SK-N-SH treated with all-trans-retinoic acid at 6 μM for 48 hours (cell line): ENCODE data around the gene PPP1R7.

Experiments used
- ATAC-seq: fragments of 200-7000 bp; cut with Tn5 transposase; 3 replicates; pipeline ENCODE4 v1.9.1; 2020; ENCODE audit warnings: mild to moderate bottlenecking, moderate library complexity
- ARNTL ChIP-seq: fragments of 450-650 bp; formaldehyde crosslinking; IDR thresholded peaks from 2 replicates; pipeline ENCODE4 v1.5.0; 2020; ENCODE audit warnings: low read depth, mild to moderate bottlenecking, moderate library complexity, borderline replicate concordance
- BACH2 ChIP-seq: fragments of 250-450 bp; sonication (Bioruptor Pico); IDR thresholded peaks from 2 replicates; pipeline ENCODE4 v1.9.0; 2021; ENCODE audit warnings: mild to moderate bottlenecking, borderline replicate concordance
- ESRRG ChIP-seq: fragments of 250-450 bp; sonication (Bioruptor Pico); IDR thresholded peaks from 2 replicates; pipeline ENCODE4 v1.6.1; 2021; ENCODE audit warnings: mild to moderate bottlenecking
- ISL1 ChIP-seq: fragments of 250-450 bp; sonication (Bioruptor Pico); IDR thresholded peaks from 2 replicates; pipeline ENCODE4 v2.1.2; 2022; ENCODE audit warnings: mild to moderate bottlenecking, moderate library complexity
- OSR1 ChIP-seq: fragments of 250-450 bp; sonication (Bioruptor Pico); IDR thresholded peaks from 2 replicates; pipeline ENCODE4 v1.8.0; 2022; ENCODE audit warnings: moderate library complexity, mild to moderate bottlenecking, inconsistent platforms
- POU6F1 ChIP-seq: fragments of 250-450 bp; sonication (Bioruptor Pico); IDR thresholded peaks from 2 replicates; pipeline ENCODE4 v1.8.0; 2021; ENCODE audit warnings: low read depth, mild to moderate bottlenecking, moderate library complexity, borderline replicate concordance
- PPARA ChIP-seq: fragments of 250-450 bp; sonication (Bioruptor Pico); IDR thresholded peaks from 2 replicates; pipeline ENCODE4 v1.5.0; 2020; ENCODE audit warnings: mild to moderate bottlenecking, borderline replicate concordance
- RARB ChIP-seq: fragments of 250-450 bp; sonication (Bioruptor Pico); IDR thresholded peaks from 2 replicates; pipeline ENCODE4 v1.8.0; 2021; ENCODE audit warnings: mild to moderate bottlenecking, moderate library complexity
- TCF4 ChIP-seq: fragments of 250-450 bp; sonication (Bioruptor Pico); IDR thresholded peaks from 2 replicates; pipeline ENCODE4 v1.8.0; 2021; ENCODE audit warnings: mild to moderate bottlenecking, moderate library complexity, borderline replicate concordance
- TOX ChIP-seq: fragments of 250-450 bp; sonication (Bioruptor Pico); IDR thresholded peaks from 2 replicates; pipeline ENCODE4 v1.8.0; 2021; ENCODE audit warnings: mild to moderate bottlenecking, moderate library complexity, borderline replicate concordance
- ZFP3 ChIP-seq: fragments of 250-450 bp; sonication (Bioruptor Pico); IDR thresholded peaks from 2 replicates; pipeline ENCODE4 v1.5.0; 2020; ENCODE audit warnings: mild to moderate bottlenecking, moderate library complexity
- ZNF565 ChIP-seq: fragments of 450-650 bp; formaldehyde crosslinking; conservative IDR thresholded peaks from 2 replicates; pipeline ENCODE4 v1.5.0; 2020; ENCODE audit warnings: low read depth, mild to moderate bottlenecking, moderate library complexity
- ZNF70 ChIP-seq: fragments of 450-650 bp; formaldehyde crosslinking; IDR thresholded peaks from 2 replicates; pipeline ENCODE4 v1.5.0; 2020; ENCODE audit warnings: mild to moderate bottlenecking, moderate library complexity
- ZNF8 ChIP-seq: fragments of 450-650 bp; formaldehyde crosslinking; IDR thresholded peaks from 2 replicates; pipeline ENCODE4 v1.5.0; 2020; ENCODE audit warnings: mild to moderate bottlenecking, moderate library complexity
- TF ChIP-seq, protein P1 (sequence below): fragments of 250-450 bp; sonication (Bioruptor Pico); IDR thresholded peaks from 2 replicates; pipeline ENCODE4 v1.5.1; 2021; ENCODE audit warnings: mild to moderate bottlenecking, moderate library complexity
- TF ChIP-seq, protein P2 (sequence below): fragments of 250-450 bp; sonication (Bioruptor Pico); IDR thresholded peaks from 2 replicates; pipeline ENCODE4 v1.8.0; 2020; ENCODE audit warnings: mild to moderate bottlenecking, moderate library complexity, borderline replicate concordance
- TF ChIP-seq, protein P3 (sequence below): fragments of 250-450 bp; sonication (Bioruptor Pico); IDR thresholded peaks from 2 replicates; pipeline ENCODE4 v1.5.1; 2020; ENCODE audit warnings: low read depth, mild to moderate bottlenecking, moderate library complexity
- TF ChIP-seq, protein P4 (sequence below): fragments of 250-450 bp; sonication (Bioruptor Pico); IDR thresholded peaks from 2 replicates; pipeline ENCODE4 v1.5.0; 2020; ENCODE audit warnings: mild to moderate bottlenecking, moderate library complexity

Gene PPP1R7

GRCh38 chr2:241190291-241190981, 40.2 kb downstream of the PPP1R7 start:
- peak; percentile 20; the same call in 2 of the 3 replicates for ATAC-seq
- TF ChIP-seq ARNTL (CRISPR knock-in tag) = no peak
- TF ChIP-seq, protein P1, sequence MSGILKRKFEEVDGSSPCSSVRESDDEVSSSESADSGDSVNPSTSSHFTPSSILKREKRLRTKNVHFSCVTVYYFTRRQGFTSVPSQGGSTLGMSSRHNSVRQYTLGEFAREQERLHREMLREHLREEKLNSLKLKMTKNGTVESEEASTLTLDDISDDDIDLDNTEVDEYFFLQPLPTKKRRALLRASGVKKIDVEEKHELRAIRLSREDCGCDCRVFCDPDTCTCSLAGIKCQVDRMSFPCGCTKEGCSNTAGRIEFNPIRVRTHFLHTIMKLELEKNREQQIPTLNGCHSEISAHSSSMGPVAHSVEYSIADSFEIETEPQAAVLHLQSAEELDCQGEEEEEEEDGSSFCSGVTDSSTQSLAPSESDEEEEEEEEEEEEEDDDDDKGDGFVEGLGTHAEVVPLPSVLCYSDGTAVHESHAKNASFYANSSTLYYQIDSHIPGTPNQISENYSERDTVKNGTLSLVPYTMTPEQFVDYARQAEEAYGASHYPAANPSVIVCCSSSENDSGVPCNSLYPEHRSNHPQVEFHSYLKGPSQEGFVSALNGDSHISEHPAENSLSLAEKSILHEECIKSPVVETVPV (CRISPR knock-in tag) = no peak
- no peak for TF ChIP-seq TCF4 (CRISPR knock-in tag)
- TF ChIP-seq, protein P2, sequence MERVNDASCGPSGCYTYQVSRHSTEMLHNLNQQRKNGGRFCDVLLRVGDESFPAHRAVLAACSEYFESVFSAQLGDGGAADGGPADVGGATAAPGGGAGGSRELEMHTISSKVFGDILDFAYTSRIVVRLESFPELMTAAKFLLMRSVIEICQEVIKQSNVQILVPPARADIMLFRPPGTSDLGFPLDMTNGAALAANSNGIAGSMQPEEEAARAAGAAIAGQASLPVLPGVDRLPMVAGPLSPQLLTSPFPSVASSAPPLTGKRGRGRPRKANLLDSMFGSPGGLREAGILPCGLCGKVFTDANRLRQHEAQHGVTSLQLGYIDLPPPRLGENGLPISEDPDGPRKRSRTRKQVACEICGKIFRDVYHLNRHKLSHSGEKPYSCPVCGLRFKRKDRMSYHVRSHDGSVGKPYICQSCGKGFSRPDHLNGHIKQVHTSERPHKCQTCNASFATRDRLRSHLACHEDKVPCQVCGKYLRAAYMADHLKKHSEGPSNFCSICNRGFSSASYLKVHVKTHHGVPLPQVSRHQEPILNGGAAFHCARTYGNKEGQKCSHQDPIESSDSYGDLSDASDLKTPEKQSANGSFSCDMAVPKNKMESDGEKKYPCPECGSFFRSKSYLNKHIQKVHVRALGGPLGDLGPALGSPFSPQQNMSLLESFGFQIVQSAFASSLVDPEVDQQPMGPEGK (CRISPR knock-in tag) = no peak
- no peak for TF ChIP-seq ZNF70 (CRISPR knock-in tag)
- TF ChIP-seq, all 23 proteins: peak for 0

GRCh38 chr2:241191081-241191480, 40.8 kb downstream of the PPP1R7 start:
- ATAC-seq = no peak
- TF ChIP-seq ZNF70 (CRISPR knock-in tag) (no peak), ARNTL (CRISPR knock-in tag) (no peak), ESRRG (CRISPR knock-in tag) (no peak), POU6F1 (CRISPR knock-in tag) (no peak), TCF4 (CRISPR knock-in tag) (no peak), OSR1 (CRISPR knock-in tag) (no peak), ZNF565 (CRISPR knock-in tag) (no peak), ZNF8 (CRISPR knock-in tag) (no peak)
- TF ChIP-seq, all 23 proteins: peak for 0

DNA sequence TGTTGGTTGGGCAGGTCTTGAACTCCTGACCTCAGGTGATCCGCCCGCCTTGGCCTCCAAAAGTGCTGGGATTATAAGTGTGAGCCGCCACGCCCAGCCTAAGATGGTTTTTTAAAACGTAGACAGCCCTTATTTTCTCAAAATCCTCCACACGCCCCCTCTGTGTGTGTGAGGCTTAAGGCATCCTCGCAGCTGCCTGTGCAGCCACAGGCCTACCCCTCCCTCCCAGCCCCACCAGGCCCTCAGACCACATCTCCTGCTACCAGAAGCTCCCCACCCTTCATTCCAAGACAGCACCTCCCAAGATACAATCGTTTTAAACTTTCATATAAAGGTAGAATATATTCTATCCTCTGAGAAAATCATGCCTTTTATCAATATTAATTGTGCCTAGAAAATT, 43.0 kb downstream of the PPP1R7 start:
- no peak for TF ChIP-seq BACH2
- TF ChIP-seq, protein P1 (CRISPR knock-in tag) = no peak
- no peak for TF ChIP-seq TCF4 (CRISPR knock-in tag)
- TF ChIP-seq ZNF8 (CRISPR knock-in tag) = no peak
- TF ChIP-seq, protein P2 (CRISPR knock-in tag) = no peak
- TF ChIP-seq ARNTL (CRISPR knock-in tag) = no peak
- TF ChIP-seq TOX (CRISPR knock-in tag) = no peak
- TF ChIP-seq, protein P3, sequence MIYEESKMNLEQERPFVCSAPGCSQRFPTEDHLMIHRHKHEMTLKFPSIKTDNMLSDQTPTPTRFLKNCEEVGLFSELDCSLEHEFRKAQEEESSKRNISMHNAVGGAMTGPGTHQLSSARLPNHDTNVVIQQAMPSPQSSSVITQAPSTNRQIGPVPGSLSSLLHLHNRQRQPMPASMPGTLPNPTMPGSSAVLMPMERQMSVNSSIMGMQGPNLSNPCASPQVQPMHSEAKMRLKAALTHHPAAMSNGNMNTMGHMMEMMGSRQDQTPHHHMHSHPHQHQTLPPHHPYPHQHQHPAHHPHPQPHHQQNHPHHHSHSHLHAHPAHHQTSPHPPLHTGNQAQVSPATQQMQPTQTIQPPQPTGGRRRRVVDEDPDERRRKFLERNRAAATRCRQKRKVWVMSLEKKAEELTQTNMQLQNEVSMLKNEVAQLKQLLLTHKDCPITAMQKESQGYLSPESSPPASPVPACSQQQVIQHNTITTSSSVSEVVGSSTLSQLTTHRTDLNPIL (CRISPR knock-in tag) = no peak
- TF ChIP-seq ISL1 (CRISPR knock-in tag) = no peak
- no peak for TF ChIP-seq ZNF565 (CRISPR knock-in tag)
- TF ChIP-seq RARB (CRISPR knock-in tag) = no peak
- TF ChIP-seq PPARA (CRISPR knock-in tag) = no peak
- TF ChIP-seq ZFP3 (CRISPR knock-in tag) = no peak
- TF ChIP-seq, protein P4, sequence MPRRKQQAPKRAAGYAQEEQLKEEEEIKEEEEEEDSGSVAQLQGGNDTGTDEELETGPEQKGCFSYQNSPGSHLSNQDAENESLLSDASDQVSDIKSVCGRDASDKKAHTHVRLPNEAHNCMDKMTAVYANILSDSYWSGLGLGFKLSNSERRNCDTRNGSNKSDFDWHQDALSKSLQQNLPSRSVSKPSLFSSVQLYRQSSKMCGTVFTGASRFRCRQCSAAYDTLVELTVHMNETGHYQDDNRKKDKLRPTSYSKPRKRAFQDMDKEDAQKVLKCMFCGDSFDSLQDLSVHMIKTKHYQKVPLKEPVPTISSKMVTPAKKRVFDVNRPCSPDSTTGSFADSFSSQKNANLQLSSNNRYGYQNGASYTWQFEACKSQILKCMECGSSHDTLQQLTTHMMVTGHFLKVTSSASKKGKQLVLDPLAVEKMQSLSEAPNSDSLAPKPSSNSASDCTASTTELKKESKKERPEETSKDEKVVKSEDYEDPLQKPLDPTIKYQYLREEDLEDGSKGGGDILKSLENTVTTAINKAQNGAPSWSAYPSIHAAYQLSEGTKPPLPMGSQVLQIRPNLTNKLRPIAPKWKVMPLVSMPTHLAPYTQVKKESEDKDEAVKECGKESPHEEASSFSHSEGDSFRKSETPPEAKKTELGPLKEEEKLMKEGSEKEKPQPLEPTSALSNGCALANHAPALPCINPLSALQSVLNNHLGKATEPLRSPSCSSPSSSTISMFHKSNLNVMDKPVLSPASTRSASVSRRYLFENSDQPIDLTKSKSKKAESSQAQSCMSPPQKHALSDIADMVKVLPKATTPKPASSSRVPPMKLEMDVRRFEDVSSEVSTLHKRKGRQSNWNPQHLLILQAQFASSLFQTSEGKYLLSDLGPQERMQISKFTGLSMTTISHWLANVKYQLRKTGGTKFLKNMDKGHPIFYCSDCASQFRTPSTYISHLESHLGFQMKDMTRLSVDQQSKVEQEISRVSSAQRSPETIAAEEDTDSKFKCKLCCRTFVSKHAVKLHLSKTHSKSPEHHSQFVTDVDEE (CRISPR knock-in tag) = no peak
- TF ChIP-seq OSR1 (CRISPR knock-in tag) = no peak
- ATAC-seq = no peak
